GM20000 (cell line): ENCODE data around the gene CUBN.

Experiments used
- DNase-seq: peaks from one replicate; pipeline ENCODE4 v3.0.0; 2012; ENCODE audit warnings: low spot score
- TF ChIP-seq, protein P1 (sequence below): IDR thresholded peaks from 2 replicates; pipeline ENCODE4 v1.5.1; 2012; ENCODE audit warnings: mild to moderate bottlenecking, control low read depth; ENCODE audit errors: extremely low read depth, missing control alignments

The CUBN gene

DNA sequence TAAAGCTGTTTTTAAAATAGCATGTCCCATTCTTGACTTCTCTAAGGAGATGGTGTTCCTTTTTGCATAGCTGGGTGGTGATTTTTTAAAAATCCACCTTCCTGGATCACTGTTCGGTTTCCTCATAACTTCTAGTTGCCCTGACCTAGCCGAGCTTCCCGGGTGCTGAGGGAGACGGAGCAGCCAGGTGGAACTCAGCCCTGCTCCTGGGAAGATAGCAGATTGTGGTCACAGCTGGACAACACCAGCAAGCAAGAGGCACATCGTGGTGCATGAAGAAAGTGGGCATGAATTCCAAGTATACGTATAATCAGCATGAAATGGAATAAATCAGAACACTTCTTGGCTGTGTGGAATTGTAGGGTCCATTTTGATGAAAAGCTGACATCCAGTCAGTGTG lies 238.9 kb downstream of the CUBN start:
- DNase-seq = no peak
- TF ChIP-seq, protein P1, sequence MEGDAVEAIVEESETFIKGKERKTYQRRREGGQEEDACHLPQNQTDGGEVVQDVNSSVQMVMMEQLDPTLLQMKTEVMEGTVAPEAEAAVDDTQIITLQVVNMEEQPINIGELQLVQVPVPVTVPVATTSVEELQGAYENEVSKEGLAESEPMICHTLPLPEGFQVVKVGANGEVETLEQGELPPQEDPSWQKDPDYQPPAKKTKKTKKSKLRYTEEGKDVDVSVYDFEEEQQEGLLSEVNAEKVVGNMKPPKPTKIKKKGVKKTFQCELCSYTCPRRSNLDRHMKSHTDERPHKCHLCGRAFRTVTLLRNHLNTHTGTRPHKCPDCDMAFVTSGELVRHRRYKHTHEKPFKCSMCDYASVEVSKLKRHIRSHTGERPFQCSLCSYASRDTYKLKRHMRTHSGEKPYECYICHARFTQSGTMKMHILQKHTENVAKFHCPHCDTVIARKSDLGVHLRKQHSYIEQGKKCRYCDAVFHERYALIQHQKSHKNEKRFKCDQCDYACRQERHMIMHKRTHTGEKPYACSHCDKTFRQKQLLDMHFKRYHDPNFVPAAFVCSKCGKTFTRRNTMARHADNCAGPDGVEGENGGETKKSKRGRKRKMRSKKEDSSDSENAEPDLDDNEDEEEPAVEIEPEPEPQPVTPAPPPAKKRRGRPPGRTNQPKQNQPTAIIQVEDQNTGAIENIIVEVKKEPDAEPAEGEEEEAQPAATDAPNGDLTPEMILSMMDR = no peak

- DNase-seq = no peak
- TF ChIP-seq, protein P1 = no peak
Measured at GRCh38 chr10:16887565-16887964, 242.0 kb downstream of the CUBN start.

DNA sequence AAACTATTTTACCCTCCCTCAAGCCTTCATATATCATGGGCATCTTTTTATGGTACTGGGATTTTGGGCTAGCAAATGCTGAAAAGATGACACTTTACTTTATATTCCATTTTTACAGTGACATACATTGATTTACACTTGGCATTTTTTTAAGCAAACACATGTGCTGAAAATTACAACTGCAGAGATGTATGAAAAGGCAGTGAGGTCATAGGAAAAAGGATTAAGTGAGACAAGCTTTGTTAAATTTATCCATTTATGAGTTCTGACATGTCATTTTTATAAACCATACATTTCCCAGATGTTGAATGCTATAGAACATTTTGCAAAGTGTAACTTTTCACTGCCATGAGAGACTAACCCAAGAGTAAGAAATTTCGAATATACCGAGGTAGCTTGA lies 243.6 kb downstream of the CUBN start:
- TF ChIP-seq, protein P1 = no peak
- no peak for DNase-seq

GRCh38 chr10:16884497-16884896 lies 245.1 kb downstream of the CUBN start:
- TF ChIP-seq, protein P1 = no peak
- DNase-seq = no peak

DNA sequence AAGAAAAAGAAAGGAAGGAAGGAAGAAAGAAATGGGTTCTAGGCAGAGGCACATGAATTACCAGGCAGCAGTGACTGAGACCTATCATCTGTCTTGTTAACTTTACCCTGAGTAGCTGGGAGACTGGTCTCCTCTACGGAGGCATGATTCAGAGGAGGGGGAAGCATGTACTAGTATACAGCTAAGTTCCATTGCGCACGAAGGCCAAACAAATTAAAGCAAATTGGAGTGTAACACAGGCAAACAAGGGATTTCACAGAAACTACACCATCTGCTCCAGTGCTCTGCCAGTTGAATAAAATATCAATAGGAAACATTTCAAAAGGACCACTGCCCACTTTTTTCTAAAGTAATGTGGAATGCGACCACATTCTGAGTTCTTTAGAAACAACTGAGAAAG lies 246.5 kb downstream of the CUBN start:
- no peak for DNase-seq
- TF ChIP-seq, protein P1 = no peak

GRCh38 chr10:16870331-16870730 lies 259.3 kb downstream of the CUBN start:
- no peak for DNase-seq
- TF ChIP-seq, protein P1 = no peak

DNA sequence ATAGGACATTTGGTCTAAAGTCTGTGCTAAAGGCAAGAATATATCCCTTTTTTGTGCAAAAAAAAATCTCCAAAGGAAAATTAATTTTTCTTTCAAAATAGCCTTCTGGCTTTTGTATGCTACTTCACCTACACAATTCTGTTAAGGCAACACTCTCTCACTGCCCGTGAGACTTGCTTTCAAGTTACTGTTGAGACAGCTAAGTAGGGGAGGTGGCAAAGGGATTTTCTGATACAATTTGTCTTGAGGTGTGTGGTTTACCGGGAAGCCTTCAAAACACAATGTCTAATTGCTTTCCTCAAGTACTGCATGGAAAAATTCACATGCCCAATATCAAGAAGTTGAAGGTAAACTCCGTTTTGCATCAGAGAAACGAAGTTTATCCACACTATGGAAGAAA lies 261.6 kb downstream of the CUBN start:
- TF ChIP-seq, protein P1 = no peak
- no peak for DNase-seq

- DNase-seq = no peak
- TF ChIP-seq, protein P1 = no peak
Measured at GRCh38 chr10:16867556-16867955, 262.1 kb downstream of the CUBN start.
